Endothelial cell of umbilical vein (primary cell): ENCODE measurements around the gene PDHB. TPM values are rescaled to one million over a fixed set of nuclear protein-coding genes. Genes with fewer than 3 reads are reported as not detected.

Experiments used
- BruUV-seq: library from RNA; stranded (reverse); fragments of 400-500 nt; replicated peaks from 2 replicates; lab custom pipeline; 2021; lab: Mats Ljungman, UMichigan
- CTCF ChIA-PET: fragments of 300-600, 350-600 bp; sonication (Branson Sonifier 250); formaldehyde crosslinking; loops from one replicate; lab custom pipeline; 2021; ENCODE audit warnings: antibody characterized with exemption, inconsistent platforms; lab: Charles Lee
- POLR2A ChIA-PET: fragments of 300-600, 350-600 bp; sonication (Branson Sonifier 250); formaldehyde crosslinking; loops from one replicate; lab custom pipeline; 2021; ENCODE audit warnings: antibody characterized with exemption, inconsistent platforms; lab: Charles Lee
- DNase-seq: peaks from one replicate; pipeline ENCODE4 v3.0.0-alpha.2; 2011; ENCODE audit warnings: low read depth, low spot score
- FAIRE-seq: peaks from 2 replicates; lab custom pipeline; 2011; peaks lifted over from hg19 to GRCh38; lab: Jason Lieb, UNC
- H2AFZ ChIP-seq: 2 replicates; pipeline ENCODE4 v1.6.0; 2012; ENCODE audit warnings: low read depth, low read length, control low read depth, inconsistent platforms
- H3K27ac ChIP-seq: 2 replicates; pipeline ENCODE4 v1.5.1; 2011; ENCODE audit warnings: low read depth, mild to moderate bottlenecking, control low read depth, low read length, moderate library complexity; ENCODE audit not compliant: insufficient read depth
- H3K27me3 ChIP-seq, 2 experiments: 2 replicates each; pipeline versions ENCODE4 v1.6.0 to v1.6.1; 2011; ENCODE audit warnings: low read length in 2 of 2, mixed read lengths in 1 of 2; ENCODE audit not compliant: control insufficient read depth in 2 of 2, insufficient read depth in 2 of 2
- H3K36me3 ChIP-seq, 2 experiments: 2 replicates in 1 of 2; 3 replicates in 1 of 2; pipeline ENCODE4 v1.5.1; 2011; ENCODE audit warnings: low read length in 2 of 2, mild to moderate bottlenecking in 1 of 2, moderate library complexity in 1 of 2; ENCODE audit not compliant: control insufficient read depth in 2 of 2, insufficient read depth in 2 of 2; ENCODE audit errors: extremely low read depth in 1 of 2
- H3K4me1 ChIP-seq: 3 replicates; pipeline ENCODE4 v1.5.1; 2011; ENCODE audit warnings: mild to moderate bottlenecking, low read length; ENCODE audit not compliant: control insufficient read depth, insufficient read depth; ENCODE audit errors: extremely low read depth
- H3K4me2 ChIP-seq: 2 replicates; pipeline ENCODE4 v1.6.1; 2011; ENCODE audit warnings: low read length, control low read depth, mixed read lengths; ENCODE audit not compliant: insufficient read depth
- H3K4me3 ChIP-seq, 3 experiments: fragments of 200-600 bp in 1 of 3; sonication (generic), shearing (Covaris generic) in 1 of 3; replicated peaks in 1 of 3; 2 replicates each; pipeline ENCODE4 v1.5.1; 2011 to 2016; ENCODE audit warnings: control low read depth in 3 of 3, low read length in 3 of 3, mild to moderate bottlenecking in 2 of 3, inconsistent platforms in 1 of 3, low read depth in 1 of 3, moderate library complexity in 1 of 3; ENCODE audit not compliant: insufficient read depth in 1 of 3
- H3K79me2 ChIP-seq: 2 replicates; pipeline ENCODE4 v1.6.0; 2012; ENCODE audit warnings: low read length, inconsistent platforms; ENCODE audit not compliant: control insufficient read depth, insufficient read depth
- H3K9ac ChIP-seq: replicated peaks from 2 replicates; pipeline ENCODE3; 2011; ENCODE audit warnings: low read length, control low read depth; ENCODE audit not compliant: insufficient read depth; ENCODE audit errors: extremely low read depth
- H3K9me1 ChIP-seq: replicated peaks from 3 replicates; pipeline ENCODE4 v1.6.0; 2011; ENCODE audit warnings: mild to moderate bottlenecking, low read length; ENCODE audit not compliant: control insufficient read depth, insufficient read depth; ENCODE audit errors: extremely low read depth
- H3K9me3 ChIP-seq: replicated peaks from 2 replicates; pipeline ENCODE4 v1.5.1; 2012; ENCODE audit warnings: low read length, inconsistent platforms; ENCODE audit not compliant: control insufficient read depth, insufficient read depth
- H4K20me1 ChIP-seq: replicated peaks from 2 replicates; pipeline ENCODE3; 2011; ENCODE audit warnings: mild to moderate bottlenecking, low read length; ENCODE audit not compliant: control insufficient read depth, insufficient read depth; ENCODE audit errors: extremely low read depth
- CTCF ChIP-seq, 2 donors: IDR thresholded peaks; 1 replicate in 1 of 2; 2 replicates in 1 of 2; pipeline ENCODE4 v1.5.1; 2011; ENCODE audit warnings: low read length in 2 of 2, mild to moderate bottlenecking in 2 of 2, moderate library complexity in 2 of 2, control low read depth in 1 of 2, inconsistent platforms in 1 of 2, low read depth in 1 of 2; ENCODE audit not compliant: insufficient read depth in 1 of 2; ENCODE audit errors: extremely low read depth in 1 of 2
- EZH2 ChIP-seq: IDR thresholded peaks from 2 replicates; pipeline ENCODE4 v1.6.1; 2012; ENCODE audit warnings: borderline replicate concordance, low read depth, mild to moderate bottlenecking, moderate library complexity, low read length, inconsistent platforms; ENCODE audit not compliant: severe bottlenecking
- FOS ChIP-seq: IDR thresholded peaks from 2 replicates; pipeline ENCODE4 v1.6.1; 2011; ENCODE audit warnings: mild to moderate bottlenecking, low read length, moderate library complexity, borderline replicate concordance; ENCODE audit not compliant: insufficient read depth
- GATA2 ChIP-seq: IDR thresholded peaks from 2 replicates; pipeline ENCODE4 v1.7.0; 2011; ENCODE audit warnings: low read depth, mild to moderate bottlenecking, moderate library complexity, mixed read lengths, low read length; ENCODE audit not compliant: insufficient read length, insufficient read depth
- JUN ChIP-seq: IDR thresholded peaks from 2 replicates; pipeline ENCODE4 v1.6.1; 2011; ENCODE audit warnings: borderline replicate concordance, low read depth; ENCODE audit not compliant: insufficient read length, insufficient read depth
- MAX ChIP-seq: IDR thresholded peaks from 2 replicates; pipeline ENCODE4 v1.6.1; 2011; ENCODE audit not compliant: insufficient read depth, insufficient read length
- MYC ChIP-seq: IDR thresholded peaks from one replicate; pipeline ENCODE4 v1.6.1; 2011; ENCODE audit warnings: mild to moderate bottlenecking, low read depth, low read length
- POLR2A ChIP-seq: IDR thresholded peaks from 2 replicates; pipeline ENCODE4 v1.6.1; 2012; ENCODE audit warnings: low read depth, mild to moderate bottlenecking, control low read depth, low read length
- POLR2AphosphoS5 ChIP-seq: IDR thresholded peaks from 2 replicates; pipeline ENCODE4 v1.6.1; 2012; ENCODE audit warnings: low read depth, mild to moderate bottlenecking, control low read depth, low read length, moderate library complexity; ENCODE audit not compliant: insufficient read depth
- dilution Hi-C: fragments of 300-500 bp; cut with MboI; formaldehyde crosslinking; loops from one replicate; pipeline ENCODE4 v1.15.0; 2019; ENCODE audit warnings: low sequenced_read_pairs; ENCODE audit not compliant: extremely low pct_ligation_motif_present
- intact Hi-C: fragments of 100-400 bp; cut with micrococcal nuclease; formaldehyde crosslinking; loops from one replicate; pipeline ENCODE4 v1.10.0; 2022
- polyA plus RNA-seq, 4 experiments: library from polyadenylated mRNA; depleted of rRNA in 3 of 4; stranded (reverse) in 3 of 4; unstranded in 1 of 4; fragments of >200 nt; gene quantifications; 2 replicates each; pipeline versions ENCODE4 v1.2.1 to v1.2.3, GENCODE V29; 2011 to 2012; ENCODE audit warnings: missing spikeins in 1 of 4
- total RNA-seq: library from RNA; stranded (reverse); gene quantifications from 2 replicates; pipeline ENCODE4 v1.2.3, GENCODE V29; 2021

PDHB gene
- total and polyA plus RNA-seq, 2 donors (not counting 3 experiments of a cell fraction or from before 2014, with no cell fraction given) = 50.8 to 60.8 TPM

- ChIA-PET CTCF (interaction anchor here (1.5 to 2.0 kb wide), 2 partner anchors 22 to 88 kb away, joined by 3 to 6 read pairs; partner anchors contain the start of gene KCTD6), POLR2A (no interaction called here)
- Histone ChIP-seq H3K9ac (no peak overlapping the region), H3K4me3 (no peak overlapping the region), H3K27ac (no peak overlapping the region), H3K9me3 (no peaks in the 10 kb centered on the region), H3K4me1 (peaks cover 3% of the 10 kb centered on the region), H2AFZ (no peak overlapping the region), H3K9me1 (no peaks in the 10 kb centered on the region), H3K79me2 (no peaks in the 10 kb centered on the region), H3K4me2 (no peak overlapping the region), H3K27me3 (no peaks in the 10 kb centered on the region), H3K36me3 (no peaks in the 10 kb centered on the region), H4K20me1 (no peaks in the 10 kb centered on the region)
- intact Hi-C loops = no loop called here
- FAIRE-seq = no peak
- no peak for TF ChIP-seq EZH2
- TF ChIP-seq CTCF (IDR thresholded peaks at IDR 0.05; ENCODE audit: extremely low read depth in 1 of 2, insufficient read depth in 1 of 2, low read depth in 1 of 2, low read length in 2 of 2) = no peak
- TF ChIP-seq FOS = no peak
- TF ChIP-seq POLR2AphosphoS5 = no peak
- TF ChIP-seq MYC = no peak
- TF ChIP-seq POLR2A = no peak
- no peak for TF ChIP-seq MAX
- no peak for TF ChIP-seq GATA2
- no peak for TF ChIP-seq JUN
- dilution Hi-C loops = no loop called here
- BruUV-seq = no TSS peak
- DNase-seq = no peak
Observed at GRCh38 chr3:58469096-58469495, 35.5 kb upstream of the PDHB start.
